Measurements from ENCODE around the gene PPP1R2B.

The PPP1R2B gene

DNA sequence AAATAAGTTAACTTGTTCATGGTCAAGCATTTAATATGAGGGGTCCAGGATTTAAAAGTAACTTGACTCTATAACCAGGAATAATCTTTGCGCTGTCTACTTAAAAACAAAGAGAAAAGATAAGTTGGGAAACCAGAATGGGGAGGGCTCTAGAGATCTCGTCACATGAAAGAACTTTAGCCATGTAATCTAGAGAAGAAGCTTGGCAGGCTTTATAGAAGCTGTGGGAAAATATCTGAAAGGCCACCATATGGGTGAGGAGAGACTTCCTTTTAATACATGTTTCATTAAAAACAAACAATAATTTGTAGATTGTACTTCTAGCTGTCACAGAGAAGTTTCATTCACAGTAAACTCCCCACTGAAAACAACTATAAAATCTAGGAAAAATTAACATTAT is 46.7 kb upstream of the PPP1R2B start:
- TF ChIP-seq, protein P1, sequence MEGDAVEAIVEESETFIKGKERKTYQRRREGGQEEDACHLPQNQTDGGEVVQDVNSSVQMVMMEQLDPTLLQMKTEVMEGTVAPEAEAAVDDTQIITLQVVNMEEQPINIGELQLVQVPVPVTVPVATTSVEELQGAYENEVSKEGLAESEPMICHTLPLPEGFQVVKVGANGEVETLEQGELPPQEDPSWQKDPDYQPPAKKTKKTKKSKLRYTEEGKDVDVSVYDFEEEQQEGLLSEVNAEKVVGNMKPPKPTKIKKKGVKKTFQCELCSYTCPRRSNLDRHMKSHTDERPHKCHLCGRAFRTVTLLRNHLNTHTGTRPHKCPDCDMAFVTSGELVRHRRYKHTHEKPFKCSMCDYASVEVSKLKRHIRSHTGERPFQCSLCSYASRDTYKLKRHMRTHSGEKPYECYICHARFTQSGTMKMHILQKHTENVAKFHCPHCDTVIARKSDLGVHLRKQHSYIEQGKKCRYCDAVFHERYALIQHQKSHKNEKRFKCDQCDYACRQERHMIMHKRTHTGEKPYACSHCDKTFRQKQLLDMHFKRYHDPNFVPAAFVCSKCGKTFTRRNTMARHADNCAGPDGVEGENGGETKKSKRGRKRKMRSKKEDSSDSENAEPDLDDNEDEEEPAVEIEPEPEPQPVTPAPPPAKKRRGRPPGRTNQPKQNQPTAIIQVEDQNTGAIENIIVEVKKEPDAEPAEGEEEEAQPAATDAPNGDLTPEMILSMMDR (IDR thresholded peaks at IDR 0.05; ENCODE audit: low read length): no peak
- TF ChIP-seq EZH2phosphoT487 (IDR thresholded peaks at IDR 0.05; ENCODE audit: low read length): no peak
- no peak for TF ChIP-seq EZH2 (optimal IDR thresholded peaks at IDR 0.05; ENCODE audit: low read depth, low read length)
- H3K9ac ChIP-seq (ENCODE audit: low read length): no peak overlapping the region
- DNase-seq: no peak
- no peaks in the 10 kb centered on the region for H3K9me3 ChIP-seq (replicated peaks; ENCODE audit: insufficient read depth, low read length)
- H3K4me3 ChIP-seq (ENCODE audit: low read length): no peak overlapping the region
- H2AFZ ChIP-seq (ENCODE audit: low read length): no peak overlapping the region
- H3K4me2 ChIP-seq (ENCODE audit: low read depth, low read length): no peak overlapping the region
- H3F3A ChIP-seq (ENCODE audit: insufficient read depth, low read length): no peaks in the 10 kb centered on the region
- H3K27me3 ChIP-seq (replicated peaks; ENCODE audit: insufficient read depth, low read length): no peaks in the 10 kb centered on the region
- no peak overlapping the region for H3K27ac ChIP-seq (ENCODE audit: low read length)
- no peaks in the 10 kb centered on the region for H3K9me2 ChIP-seq (replicated peaks; ENCODE audit: insufficient read depth, low read length)
- H3K79me2 ChIP-seq (ENCODE audit: low read length): no peaks in the 10 kb centered on the region
- no peaks in the 10 kb centered on the region for H3K4me1 ChIP-seq (ENCODE audit: low read length)
- no peaks in the 10 kb centered on the region for H4K20me1 ChIP-seq (ENCODE audit: insufficient read depth, low read length)
- no peaks in the 10 kb centered on the region for H3K36me3 ChIP-seq (replicated peaks; ENCODE audit: insufficient read depth, low read length)

GRCh38 chr5:156812959-156813358 is 37.1 kb upstream of the PPP1R2B start:
- no peaks in the 10 kb centered on the region for H3K4me1 ChIP-seq (ENCODE audit: low read length)
- no peaks in the 10 kb centered on the region for H3K9me3 ChIP-seq (replicated peaks; ENCODE audit: insufficient read depth, low read length)
- H3K79me2 ChIP-seq (ENCODE audit: low read length): no peaks in the 10 kb centered on the region
- TF ChIP-seq, protein P1 (IDR thresholded peaks at IDR 0.05; ENCODE audit: low read length): no peak
- no peak for TF ChIP-seq EZH2 (optimal IDR thresholded peaks at IDR 0.05; ENCODE audit: low read depth, low read length)
- no peak for TF ChIP-seq EZH2phosphoT487 (IDR thresholded peaks at IDR 0.05; ENCODE audit: low read length)
- H2AFZ ChIP-seq (ENCODE audit: low read length): no peak overlapping the region
- no peak for DNase-seq
- H3K36me3 ChIP-seq (replicated peaks; ENCODE audit: insufficient read depth, low read length): no peaks in the 10 kb centered on the region
- H3K4me3 ChIP-seq (ENCODE audit: low read length): no peak overlapping the region
- H3F3A ChIP-seq (ENCODE audit: insufficient read depth, low read length): no peaks in the 10 kb centered on the region
- H3K4me2 ChIP-seq (ENCODE audit: low read depth, low read length): no peak overlapping the region
- no peaks in the 10 kb centered on the region for H3K9me2 ChIP-seq (replicated peaks; ENCODE audit: insufficient read depth, low read length)
- no peaks in the 10 kb centered on the region for H4K20me1 ChIP-seq (ENCODE audit: insufficient read depth, low read length)
- H3K27me3 ChIP-seq (replicated peaks; ENCODE audit: insufficient read depth, low read length): no peaks in the 10 kb centered on the region
- no peak overlapping the region for H3K9ac ChIP-seq (ENCODE audit: low read length)
- no peak overlapping the region for H3K27ac ChIP-seq (ENCODE audit: low read length)

DNA sequence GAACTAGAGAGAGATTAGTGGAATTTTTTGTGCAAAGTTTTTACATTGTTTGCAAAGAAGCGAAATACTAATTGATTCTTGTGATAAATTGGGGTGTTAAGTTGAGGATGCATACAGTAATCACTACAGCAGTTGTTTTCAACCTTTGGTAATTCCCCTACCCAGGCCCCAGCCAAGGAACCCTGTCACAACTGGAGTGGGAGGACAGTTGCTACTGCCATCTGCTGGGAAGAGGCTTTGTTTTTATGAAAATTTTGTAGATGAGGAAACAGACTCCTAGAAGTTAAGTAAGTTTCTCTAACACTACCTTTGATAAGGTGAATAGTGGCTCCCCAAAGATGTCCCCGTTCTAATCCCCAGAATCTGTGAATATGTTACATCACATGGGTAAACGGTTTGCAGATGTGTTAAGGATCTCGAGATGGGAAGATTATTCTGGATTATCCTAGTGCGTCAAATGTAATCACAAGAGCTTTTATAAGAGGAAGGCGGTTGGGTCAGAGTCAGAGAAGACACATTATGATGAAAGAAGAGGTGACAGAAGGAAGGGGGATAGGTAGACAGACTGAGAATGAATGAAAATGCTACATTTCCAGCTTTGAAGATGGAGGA is 34.0 kb upstream of the PPP1R2B start:
- H3K27ac ChIP-seq (ENCODE audit: low read length): no peak overlapping the region
- H3K9me2 ChIP-seq (replicated peaks; ENCODE audit: insufficient read depth, low read length): no peaks in the 10 kb centered on the region
- no peaks in the 10 kb centered on the region for H4K20me1 ChIP-seq (ENCODE audit: insufficient read depth, low read length)
- no peak overlapping the region for H3K9ac ChIP-seq (ENCODE audit: low read length)
- peak; percentile 69 for DNase-seq
- H2AFZ ChIP-seq (ENCODE audit: low read length): no peak overlapping the region
- no peaks in the 10 kb centered on the region for H3K27me3 ChIP-seq (replicated peaks; ENCODE audit: insufficient read depth, low read length)
- H3K9me3 ChIP-seq (replicated peaks; ENCODE audit: insufficient read depth, low read length): no peaks in the 10 kb centered on the region
- H3K79me2 ChIP-seq (ENCODE audit: low read length): no peaks in the 10 kb centered on the region
- no peaks in the 10 kb centered on the region for H3F3A ChIP-seq (ENCODE audit: insufficient read depth, low read length)
- no peak overlapping the region for H3K4me3 ChIP-seq (ENCODE audit: low read length)
- H3K36me3 ChIP-seq (replicated peaks; ENCODE audit: insufficient read depth, low read length): no peaks in the 10 kb centered on the region
- TF ChIP-seq, protein P1 (IDR thresholded peaks at IDR 0.05; ENCODE audit: low read length): peak; percentile 62
- TF ChIP-seq EZH2phosphoT487 (IDR thresholded peaks at IDR 0.05; ENCODE audit: low read length): no peak
- no peaks in the 10 kb centered on the region for H3K4me1 ChIP-seq (ENCODE audit: low read length)
- no peak overlapping the region for H3K4me2 ChIP-seq (ENCODE audit: low read depth, low read length)

All from MM.1S (cell line).